Nephron progenitor cell (in vitro differentiated cells): ENCODE data around the gene CALD1.
A peak's percentile ranks its signal among the peaks of the same experiment; 100 is the strongest.

Source experiments
- DNase-seq: peaks from one replicate; pipeline ENCODE4 v3.0.0; 2021
- H3K27ac Mint-ChIP-seq: 2 replicates; pipeline ENCODE4 v1.8.0; 2021; ENCODE audit warnings: mild to moderate bottlenecking, moderate library complexity, mixed read lengths
- H3K27me3 Mint-ChIP-seq: 2 replicates; pipeline ENCODE4 v1.8.0; 2021; ENCODE audit warnings: mild to moderate bottlenecking, low read depth, mixed read lengths; ENCODE audit not compliant: poor library complexity
- H3K36me3 Mint-ChIP-seq: 2 replicates; pipeline ENCODE4 v1.8.0; 2021; ENCODE audit warnings: low read depth, mixed read lengths
- H3K4me1 Mint-ChIP-seq: 2 replicates; pipeline ENCODE4 v1.8.0; 2021; ENCODE audit warnings: mixed read lengths
- H3K4me3 Mint-ChIP-seq: 2 replicates; pipeline ENCODE4 v1.8.0; 2021; ENCODE audit warnings: mild to moderate bottlenecking, moderate library complexity, mixed read lengths
- H3K9me3 Mint-ChIP-seq: 2 replicates; pipeline ENCODE4 v1.8.0; 2021; ENCODE audit warnings: mild to moderate bottlenecking, moderate library complexity, mixed read lengths
- CTCF ChIP-seq: fragments of 200-600 bp; sonication (generic); IDR thresholded peaks from 2 replicates; pipeline ENCODE4 v1.5.0; 2021; ENCODE audit warnings: antibody characterized with exemption

Gene CALD1

DNA sequence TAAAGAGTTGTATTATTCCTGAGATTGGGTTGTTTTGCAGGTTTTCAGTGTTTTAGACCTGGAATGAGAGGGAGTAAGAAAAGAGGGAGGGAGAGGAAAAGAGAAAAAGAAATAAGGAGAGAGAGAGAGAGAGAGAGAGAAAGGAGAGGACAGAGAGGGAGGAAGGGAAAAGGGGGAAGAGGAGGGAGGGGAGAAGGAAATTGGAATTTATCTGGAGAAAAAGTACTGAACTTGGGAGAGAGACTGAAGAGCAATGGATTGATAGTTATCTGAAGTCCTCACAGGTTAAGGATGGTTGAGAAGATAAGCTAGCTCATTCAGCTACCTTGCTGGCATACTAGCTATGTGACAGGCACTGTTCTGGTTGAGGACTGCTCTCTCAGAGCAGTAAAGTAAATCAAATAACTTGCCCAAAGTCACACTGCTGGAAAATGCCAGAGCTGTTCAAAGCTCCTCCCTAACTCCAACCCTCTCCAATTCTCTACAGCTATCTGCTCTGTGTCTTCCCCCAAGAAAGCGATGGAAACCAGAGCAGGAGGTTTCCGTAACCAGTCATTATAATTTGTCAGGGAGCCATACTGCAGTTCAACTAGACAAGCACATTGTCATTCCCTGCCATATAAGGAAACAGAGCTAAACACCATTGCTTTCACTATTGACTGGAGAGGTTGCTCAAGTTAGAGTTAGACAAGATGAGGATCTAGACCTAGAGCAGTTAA lies 10.7 kb downstream of the CALD1 start:
- Mint-ChIP-seq H3K4me1 (peaks cover 12% of the 10 kb centered on the region), H3K36me3 (peaks cover 30% of the 10 kb centered on the region), H3K4me3 (no peak overlapping the region), H3K27me3 (peaks cover 3% of the 10 kb centered on the region), H3K27ac (peak overlapping the region; percentile 66), H3K9me3 (peaks cover 21% of the 10 kb centered on the region)
- TF ChIP-seq CTCF = no peak
- no peak for DNase-seq

- peaks cover 12% of the 10 kb centered on the region for H3K4me1 Mint-ChIP-seq
- H3K27ac Mint-ChIP-seq = no peak overlapping the region
- DNase-seq = no peak
- no peak overlapping the region for H3K4me3 Mint-ChIP-seq
- peaks cover 26% of the 10 kb centered on the region for H3K9me3 Mint-ChIP-seq
- H3K27me3 Mint-ChIP-seq = peaks cover 3% of the 10 kb centered on the region
- no peak for TF ChIP-seq CTCF
- peaks cover 36% of the 10 kb centered on the region for H3K36me3 Mint-ChIP-seq
These were observed 13.5 kb downstream of the CALD1 start for GRCh38 chr7:134792968-134793367.

DNA sequence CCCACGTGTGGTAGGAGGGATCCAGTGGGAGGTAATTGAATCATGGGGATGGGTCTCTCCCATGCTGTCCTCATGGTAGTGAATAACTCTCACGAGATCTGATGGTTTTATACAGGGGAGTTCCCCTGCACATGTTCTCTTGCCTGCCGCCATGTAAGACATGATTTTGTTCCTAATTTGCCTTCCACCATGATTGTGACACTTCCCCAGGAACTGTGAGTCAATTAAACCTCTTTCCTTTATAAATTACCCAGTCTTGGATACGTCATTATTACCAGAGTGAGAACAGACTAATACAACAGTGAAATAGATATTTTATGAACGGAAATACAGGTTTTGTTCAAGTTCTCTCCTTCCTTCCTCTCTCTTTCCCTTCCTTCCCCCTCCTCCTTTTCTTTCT lies 15.8 kb downstream of the CALD1 start:
- H3K27ac Mint-ChIP-seq = no peak overlapping the region
- H3K4me3 Mint-ChIP-seq = no peak overlapping the region
- peaks cover 5% of the 10 kb centered on the region for H3K4me1 Mint-ChIP-seq

DNA sequence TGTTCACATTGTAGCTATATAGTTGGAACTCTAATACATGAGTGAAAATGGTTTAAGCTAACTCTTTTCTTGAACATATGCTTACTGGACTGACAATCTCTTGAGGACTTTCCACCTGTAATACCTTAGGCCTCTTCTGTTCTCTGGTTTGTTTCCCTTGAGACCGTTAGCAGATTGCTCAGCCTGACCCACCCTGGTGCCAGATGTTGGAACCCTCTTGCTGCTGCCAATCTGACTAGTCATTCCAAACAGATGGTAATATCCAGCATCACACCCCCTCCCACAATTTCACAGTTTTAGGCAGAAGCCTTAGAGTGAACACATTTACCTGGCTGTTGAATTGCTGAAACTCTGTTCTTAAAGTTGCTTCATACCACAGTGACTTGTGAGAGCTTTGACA lies 18.7 kb downstream of the CALD1 start:
- H3K27ac Mint-ChIP-seq = no peak overlapping the region
- peaks cover 21% of the 10 kb centered on the region for H3K9me3 Mint-ChIP-seq
- no peaks in the 10 kb centered on the region for H3K27me3 Mint-ChIP-seq
- peaks cover 25% of the 10 kb centered on the region for H3K36me3 Mint-ChIP-seq
- H3K4me1 Mint-ChIP-seq = peaks cover 4% of the 10 kb centered on the region
- H3K4me3 Mint-ChIP-seq = no peak overlapping the region
- TF ChIP-seq CTCF = no peak
- DNase-seq = no peak

More for the DNA sequence above, 15.8 kb downstream of the CALD1 start:
- Mint-ChIP-seq H3K9me3 (peaks cover 26% of the 10 kb centered on the region), H3K27me3 (peaks cover 3% of the 10 kb centered on the region), H3K36me3 (peaks cover 36% of the 10 kb centered on the region)
- DNase-seq = no peak
- TF ChIP-seq CTCF = no peak

DNA sequence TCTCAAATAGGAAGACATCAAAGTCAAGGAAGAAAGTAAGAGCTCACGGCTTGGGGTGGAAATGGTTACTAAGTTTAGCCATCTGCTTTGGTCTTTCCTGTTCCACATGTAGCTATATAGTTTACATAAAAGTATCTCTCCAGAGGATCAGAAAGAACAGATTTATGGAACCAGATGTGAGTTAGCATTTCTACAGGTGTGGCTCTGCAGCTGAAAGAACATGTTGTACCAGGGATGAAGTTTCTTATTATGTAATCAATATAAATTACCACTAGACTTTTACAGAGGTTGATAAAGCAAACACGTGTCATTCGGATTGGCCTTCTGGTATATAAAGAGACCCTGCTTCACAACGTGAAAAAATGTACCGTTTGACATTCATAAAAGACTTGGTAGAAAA lies 19.9 kb downstream of the CALD1 start:
- peaks cover 4% of the 10 kb centered on the region for H3K4me1 Mint-ChIP-seq
- no peak overlapping the region for H3K4me3 Mint-ChIP-seq
- TF ChIP-seq CTCF = no peak
- peaks cover 28% of the 10 kb centered on the region for H3K36me3 Mint-ChIP-seq
- no peak overlapping the region for H3K27ac Mint-ChIP-seq
- H3K9me3 Mint-ChIP-seq = peaks cover 24% of the 10 kb centered on the region
- no peak for DNase-seq
- H3K27me3 Mint-ChIP-seq = no peaks in the 10 kb centered on the region

GRCh38 chr7:134802762-134803161 lies 23.3 kb downstream of the CALD1 start:
- Mint-ChIP-seq H3K4me1 (peaks cover 4% of the 10 kb centered on the region), H3K27ac (no peak overlapping the region), H3K27me3 (no peaks in the 10 kb centered on the region), H3K4me3 (no peak overlapping the region), H3K36me3 (peaks cover 29% of the 10 kb centered on the region), H3K9me3 (peaks cover 28% of the 10 kb centered on the region)
- TF ChIP-seq CTCF = no peak
- no peak for DNase-seq
